GM18873 (cell line): ENCODE results near the gene MAGEF1.

Source experiments
- ATAC-seq: cut with Tn5 transposase; IDR thresholded peaks from one replicate; pipeline ENCODE4 v1.9.1; 2021; ENCODE audit warnings: mild to moderate bottlenecking, moderate library complexity, moderate number of reproducible peaks; ENCODE audit not compliant: unreplicated experiment, low FRiP score

Gene MAGEF1, protein sequence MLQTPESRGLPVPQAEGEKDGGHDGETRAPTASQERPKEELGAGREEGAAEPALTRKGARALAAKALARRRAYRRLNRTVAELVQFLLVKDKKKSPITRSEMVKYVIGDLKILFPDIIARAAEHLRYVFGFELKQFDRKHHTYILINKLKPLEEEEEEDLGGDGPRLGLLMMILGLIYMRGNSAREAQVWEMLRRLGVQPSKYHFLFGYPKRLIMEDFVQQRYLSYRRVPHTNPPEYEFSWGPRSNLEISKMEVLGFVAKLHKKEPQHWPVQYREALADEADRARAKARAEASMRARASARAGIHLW

DNA sequence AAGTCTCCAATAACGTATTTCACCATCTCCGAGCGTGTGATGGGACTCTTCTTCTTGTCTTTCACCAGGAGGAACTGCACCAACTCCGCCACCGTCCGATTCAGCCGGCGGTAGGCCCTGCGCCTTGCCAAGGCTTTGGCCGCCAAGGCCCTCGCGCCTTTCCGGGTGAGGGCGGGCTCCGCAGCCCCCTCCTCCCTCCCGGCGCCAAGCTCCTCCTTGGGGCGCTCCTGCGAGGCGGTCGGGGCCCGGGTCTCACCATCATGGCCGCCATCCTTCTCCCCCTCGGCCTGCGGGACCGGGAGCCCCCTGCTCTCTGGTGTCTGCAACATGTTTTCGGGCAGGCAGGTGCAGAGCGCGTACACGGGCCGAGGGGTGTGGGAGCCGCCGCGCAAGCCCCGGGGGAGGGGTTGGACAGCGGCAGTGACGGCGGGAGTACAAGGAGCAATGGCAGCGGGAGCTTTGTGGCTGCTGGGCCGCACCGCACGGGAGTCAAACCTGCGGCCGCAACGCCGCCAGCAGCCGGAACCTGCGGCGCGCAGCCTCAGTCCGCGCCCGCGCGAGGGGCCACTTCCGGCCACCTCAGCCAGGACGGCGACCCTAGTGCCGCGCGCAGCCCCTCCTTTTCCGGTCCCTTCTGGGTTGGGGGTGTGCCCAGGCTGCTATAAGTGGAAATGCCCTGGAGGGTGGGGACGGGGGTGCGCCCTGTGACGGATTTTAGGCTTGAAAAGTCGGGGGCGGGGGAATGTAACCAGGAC is at the start of gene MAGEF1:
Gene MAGEF1 (minus strand): TSS at position 572 of the 755 bp plus-strand sequence. CDS start 243 bp downstream, at position 329.
- peak; percentile 43 for ATAC-seq

DNA sequence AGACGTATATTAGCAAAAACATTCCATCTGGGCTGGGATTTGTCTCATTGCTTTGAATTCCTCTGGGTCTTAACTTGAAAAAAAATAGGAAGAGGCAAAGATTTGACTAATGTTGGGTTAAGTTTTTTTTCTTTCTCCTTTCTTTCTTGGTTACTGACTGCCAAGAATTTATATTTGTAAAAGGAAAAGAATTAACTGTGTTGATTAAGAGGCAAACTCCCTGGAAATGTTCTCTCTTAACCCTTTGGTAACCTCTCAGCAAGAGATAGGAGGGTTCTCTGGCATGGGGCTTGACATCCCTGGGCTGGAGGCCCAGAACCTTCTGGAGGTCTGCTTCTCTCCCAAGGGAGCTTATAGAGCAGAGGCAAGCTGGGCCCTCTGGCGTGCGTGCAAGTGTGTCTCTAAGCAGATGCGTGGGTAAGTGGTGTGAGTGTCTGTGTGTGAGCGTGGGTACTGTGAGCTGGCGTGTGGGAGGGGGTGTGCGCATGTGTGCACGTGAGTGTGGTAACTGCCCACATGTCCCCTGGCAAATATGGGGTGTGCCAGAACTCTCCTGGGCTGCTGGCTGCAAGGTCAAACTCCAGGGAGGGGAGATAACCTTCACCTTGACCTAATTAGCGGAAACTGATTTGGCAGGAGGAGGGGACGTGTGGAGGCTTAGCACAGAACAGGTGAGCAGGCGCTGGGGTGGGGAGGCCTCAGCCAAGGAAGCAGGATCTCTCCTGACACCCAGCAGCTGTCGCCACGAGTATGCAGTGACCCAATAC is 49.4 kb upstream of the MAGEF1 start:
- ATAC-seq, result no peak

DNA sequence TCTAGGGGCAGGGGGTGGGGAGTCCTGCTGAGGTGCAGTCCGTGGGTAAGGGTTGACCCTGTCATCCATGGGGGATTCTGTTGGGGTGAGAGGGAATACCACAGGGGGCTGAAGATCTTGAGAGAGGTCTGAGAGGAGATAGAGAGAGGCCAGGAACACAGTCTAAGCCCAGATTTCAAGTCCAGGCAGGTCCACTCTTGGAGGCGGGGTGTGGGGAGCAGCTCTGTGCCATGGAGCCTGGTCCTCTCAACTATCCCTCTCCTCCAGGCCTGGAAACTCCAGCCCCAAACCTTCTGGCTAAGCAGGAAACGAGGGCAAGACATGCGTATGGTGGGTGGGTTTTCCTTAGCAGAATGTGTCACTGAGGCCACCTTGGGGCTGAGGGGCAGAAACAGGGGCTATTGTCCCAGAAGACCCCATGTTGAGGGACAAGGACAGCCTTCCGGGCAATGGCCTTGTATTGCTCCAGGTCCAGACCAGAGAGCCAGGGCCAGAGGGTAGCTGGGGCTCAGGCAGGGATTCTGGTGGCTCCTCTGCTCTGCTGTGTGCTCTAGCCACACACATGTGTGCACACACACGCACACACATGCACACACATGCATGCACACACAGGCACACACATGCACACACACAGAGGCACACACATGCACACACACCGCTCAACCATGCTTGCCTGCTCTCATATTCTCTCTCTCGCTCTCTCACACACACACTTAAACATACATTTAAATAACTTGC is 48.6 kb upstream of the MAGEF1 start:
- ATAC-seq, result no peak

DNA sequence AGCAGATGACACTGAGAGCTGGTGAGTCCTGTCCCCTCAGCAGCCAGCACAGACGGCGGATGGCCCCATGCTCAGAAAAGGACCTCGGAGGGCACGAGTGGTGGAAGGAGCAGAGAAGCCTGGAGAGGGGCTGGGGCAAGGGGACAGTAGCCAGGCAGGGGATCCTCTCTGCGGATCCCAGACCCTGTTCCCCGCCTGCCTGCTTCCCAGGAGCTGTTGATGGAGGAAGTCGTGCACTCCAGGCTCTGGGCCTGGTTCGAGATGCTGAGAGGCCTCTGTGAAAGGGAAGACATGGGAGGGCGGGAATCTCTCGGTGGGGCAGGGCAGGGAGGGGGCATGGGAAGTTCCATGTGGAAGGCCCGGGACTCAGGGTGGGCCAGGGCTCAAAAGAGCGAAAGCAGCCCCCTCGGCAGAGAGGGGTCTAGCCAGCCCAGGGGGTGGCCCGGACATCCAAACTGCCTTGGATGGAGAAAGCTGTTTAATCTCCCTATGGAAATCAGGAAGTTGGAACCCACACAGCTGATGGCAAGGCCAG is 47.9 kb upstream of the MAGEF1 start:
- no peak for ATAC-seq

DNA sequence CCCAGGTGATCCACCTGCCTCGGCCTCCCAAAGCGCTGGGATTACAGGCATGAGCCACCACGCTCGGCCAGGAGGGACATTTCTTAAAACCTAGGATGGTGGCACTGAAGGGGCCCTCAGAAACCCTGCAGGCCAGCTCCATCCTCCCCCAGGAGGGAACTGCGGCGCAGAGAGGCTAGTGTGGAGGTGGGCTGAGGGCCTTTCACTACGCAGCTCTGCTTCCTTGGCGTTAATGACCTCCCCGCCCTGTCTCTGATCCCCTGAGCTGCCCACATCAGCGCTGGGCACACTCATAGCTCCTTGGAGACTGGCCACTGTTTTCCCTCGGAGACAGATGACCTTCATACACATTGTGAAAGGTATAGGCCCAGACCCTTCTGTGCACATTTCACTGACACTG is 46.2 kb upstream of the MAGEF1 start:
- no peak for ATAC-seq

DNA sequence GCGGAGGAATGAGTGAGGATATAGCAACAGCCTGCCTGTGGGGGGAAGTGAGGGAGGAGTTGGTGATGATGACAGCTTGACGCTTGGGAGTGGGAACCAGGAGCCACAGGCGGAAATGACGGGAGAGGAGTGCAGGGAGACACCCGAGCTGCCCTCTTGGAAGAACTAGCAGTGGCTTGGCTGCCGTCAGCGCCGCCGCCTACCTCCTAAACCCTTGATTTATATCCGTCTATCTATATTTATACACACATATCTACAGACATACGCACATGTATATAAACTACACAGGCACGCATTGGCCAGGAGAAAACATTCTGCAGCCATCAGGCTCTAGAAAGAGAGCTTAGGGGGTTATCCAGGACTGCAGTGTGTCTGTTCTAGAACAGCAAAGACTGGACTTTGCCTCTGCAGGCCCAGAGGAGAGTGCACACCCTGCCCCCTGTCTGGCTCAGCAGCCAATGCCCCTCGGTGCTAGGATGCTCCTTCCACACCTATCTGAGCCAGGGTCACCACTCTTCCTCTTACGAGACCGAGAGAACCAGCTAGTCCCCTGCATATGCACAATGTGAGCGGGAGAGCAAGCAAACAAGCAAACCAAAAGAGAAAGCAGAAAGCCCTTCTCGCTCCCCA is 45.3 kb upstream of the MAGEF1 start:
- no peak for ATAC-seq

DNA sequence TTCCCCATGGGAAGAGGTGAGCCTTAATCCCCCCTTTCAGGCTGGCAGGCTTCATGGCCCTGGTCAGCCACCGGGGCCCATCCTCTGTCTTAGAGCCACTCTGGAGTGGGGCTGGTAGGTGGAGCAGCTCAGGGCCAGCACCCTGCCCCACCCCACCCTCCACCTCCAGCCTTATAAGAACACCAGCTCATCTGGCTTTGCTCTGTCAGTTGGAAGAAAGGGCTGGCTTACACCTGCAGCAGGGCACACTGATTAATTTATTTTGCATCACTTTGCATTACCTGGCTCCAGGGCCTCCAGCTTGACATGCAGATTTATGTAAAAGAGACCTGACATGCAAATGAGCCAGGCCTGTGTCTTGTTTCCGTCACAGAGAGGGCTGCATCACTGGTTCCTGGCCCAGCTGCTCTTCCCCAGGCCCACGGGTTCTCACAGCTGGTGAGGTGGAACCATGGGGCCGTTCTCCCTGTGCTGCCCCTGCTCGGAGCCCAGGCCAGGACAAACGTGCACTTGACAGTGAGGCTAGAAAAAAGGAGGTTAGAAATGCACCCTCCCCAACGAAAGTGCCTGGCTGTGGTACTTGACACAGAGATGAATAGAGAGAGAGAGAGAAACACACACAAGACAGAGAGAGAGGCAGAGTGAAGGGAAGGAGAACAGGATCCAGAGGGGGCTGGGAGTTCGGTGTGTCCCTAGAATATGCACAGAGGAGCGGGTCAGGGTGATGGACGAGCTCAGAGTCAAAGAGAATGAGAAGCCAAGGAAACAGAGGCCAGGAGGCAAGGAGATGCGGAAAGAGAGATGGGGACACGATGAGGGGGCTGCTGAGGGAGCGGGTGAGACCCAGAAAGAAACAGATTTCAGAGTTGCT is 44.5 kb upstream of the MAGEF1 start:
- no peak for ATAC-seq

DNA sequence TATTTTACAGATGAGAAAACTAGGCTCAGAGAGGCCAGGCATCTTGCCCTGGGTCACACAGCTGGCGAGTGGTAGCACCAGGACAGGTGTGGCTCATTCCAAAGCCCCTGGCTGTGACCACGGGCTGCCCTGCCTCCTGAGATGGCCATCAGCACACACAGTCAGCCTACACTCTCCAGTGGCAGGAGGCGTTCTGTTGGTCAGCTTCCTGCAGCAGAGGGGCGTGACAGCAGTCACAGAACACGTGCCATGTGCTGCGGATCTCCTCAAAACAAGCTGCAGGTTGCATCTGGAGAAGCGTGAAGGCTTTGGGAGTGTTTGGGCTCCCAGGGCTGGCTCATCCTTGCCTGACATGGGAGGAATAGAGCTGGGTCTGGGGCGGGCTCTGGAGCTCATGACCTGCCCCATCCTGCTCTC is 43.5 kb upstream of the MAGEF1 start:
- no peak for ATAC-seq

DNA sequence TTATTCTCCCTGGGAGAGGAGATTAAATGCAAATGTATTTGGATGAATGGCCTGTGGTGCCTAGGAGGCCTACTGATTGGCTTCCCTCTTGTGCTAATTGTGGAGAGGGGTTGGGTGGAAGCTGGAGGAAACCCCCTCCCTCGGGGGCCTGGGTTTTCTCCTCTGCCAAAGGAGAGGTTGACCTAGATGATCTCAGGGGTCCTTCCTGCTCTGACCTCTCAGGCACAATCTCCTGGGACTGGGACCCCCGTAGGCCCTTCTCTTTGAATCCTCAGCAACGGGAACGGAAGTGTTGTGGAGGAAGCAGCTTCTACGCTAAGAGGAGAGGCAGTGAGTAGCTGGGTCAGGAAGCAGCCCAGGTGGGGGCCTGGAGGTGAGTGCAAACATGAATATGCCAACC is 40.5 kb upstream of the MAGEF1 start:
- ATAC-seq, result no peak

DNA sequence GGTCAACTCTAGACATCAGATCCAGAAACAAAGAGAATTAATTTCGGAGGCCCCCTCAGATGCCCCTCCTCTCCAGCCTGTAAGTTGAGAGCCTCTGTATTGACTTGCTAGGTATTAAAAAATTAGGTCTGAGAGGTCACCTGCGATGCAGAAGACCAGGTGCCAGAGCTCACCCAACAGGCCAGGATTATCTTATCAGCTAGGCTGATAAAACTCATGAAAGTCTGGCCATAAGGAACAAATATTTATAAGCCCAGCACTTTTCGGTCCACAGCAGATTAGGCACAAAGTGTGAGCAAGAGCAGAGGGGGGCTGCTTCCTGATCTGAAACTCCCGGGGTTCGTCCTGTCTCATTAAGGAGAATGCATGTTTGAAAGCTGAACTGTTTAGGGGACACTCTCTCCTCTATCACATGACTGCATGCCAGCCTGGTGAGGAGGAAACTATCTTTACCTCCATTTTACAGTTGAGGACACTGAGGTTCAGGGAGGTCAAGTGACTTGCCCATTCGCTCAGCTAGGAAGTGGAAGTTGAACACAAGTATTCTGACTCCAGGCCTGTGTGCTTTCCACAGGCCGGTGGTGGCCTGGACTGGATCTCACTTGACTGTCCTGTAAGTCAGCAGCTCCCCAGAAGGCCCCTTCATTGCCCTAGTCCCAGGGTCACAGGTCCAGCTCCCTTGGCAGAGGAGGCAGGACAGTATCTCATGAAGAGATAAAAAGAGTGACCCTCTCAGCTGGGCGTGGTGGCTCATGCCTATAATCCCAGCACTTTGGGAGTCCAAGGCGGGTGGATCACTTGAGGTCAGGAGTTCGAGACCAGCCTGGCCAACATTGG is 39.6 kb upstream of the MAGEF1 start:
- no peak for ATAC-seq

DNA sequence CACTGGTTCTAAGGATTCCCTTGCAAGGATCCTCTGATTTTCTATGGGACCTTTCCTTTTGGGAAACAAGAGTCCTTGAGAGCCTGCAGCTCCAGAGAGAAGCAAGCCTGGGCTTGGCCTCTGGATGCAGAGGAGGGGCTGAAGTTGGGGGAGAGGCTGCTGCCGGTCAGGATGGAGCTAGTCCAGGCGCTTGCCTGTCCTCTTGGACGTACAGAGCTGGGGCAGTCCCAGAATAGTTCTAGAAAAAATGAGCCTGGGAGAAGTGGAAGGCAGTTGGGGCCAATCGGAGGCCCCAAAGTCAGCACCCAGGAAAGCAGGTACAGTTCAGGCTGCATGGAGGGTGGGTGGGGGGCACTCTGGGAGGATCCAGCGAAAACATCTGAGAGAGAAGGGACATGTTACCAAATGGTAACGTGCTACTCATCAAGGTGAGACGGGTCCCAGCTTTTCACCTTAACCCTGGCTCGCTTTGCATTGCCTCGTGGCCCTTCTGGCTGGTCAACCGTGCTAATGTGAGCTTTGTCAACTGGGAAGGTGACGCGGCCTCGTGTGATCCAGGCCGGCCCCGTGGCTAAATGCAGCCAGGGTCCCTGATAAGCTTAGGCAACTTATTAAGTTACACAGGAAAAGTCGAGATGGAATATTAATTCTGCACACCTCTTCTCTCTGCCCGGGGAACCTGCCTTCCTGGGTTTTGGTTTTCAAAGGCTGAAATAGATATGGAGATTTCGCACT is 38.7 kb upstream of the MAGEF1 start:
- ATAC-seq, result no peak

DNA sequence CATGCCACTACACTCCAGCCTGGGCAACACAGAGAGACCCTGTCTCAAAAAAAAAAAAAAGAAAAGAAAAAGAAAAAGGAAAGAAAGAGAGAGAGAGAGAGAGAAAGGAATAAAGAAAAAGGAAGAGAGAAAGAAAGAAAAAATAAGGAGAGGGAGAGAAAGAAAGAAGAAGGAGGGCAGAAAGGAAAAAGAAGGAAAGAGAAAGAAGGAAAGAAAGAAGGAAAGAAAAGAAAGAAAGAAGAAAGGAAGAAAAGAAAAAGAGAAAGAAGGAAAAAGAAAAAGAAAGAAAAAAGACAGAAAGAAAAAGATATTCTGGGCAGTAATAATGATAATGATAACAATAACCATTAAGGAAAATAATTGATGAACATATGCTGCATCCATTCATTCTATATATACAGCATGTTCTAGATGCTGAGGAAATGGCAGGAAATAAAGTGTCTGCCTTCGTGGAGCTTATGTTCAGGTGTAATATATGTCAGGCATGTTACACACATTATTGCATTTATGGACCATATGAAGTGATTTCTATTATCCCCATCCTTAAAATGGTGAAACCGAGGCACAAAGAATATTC is 37.4 kb upstream of the MAGEF1 start:
- no peak for ATAC-seq

DNA sequence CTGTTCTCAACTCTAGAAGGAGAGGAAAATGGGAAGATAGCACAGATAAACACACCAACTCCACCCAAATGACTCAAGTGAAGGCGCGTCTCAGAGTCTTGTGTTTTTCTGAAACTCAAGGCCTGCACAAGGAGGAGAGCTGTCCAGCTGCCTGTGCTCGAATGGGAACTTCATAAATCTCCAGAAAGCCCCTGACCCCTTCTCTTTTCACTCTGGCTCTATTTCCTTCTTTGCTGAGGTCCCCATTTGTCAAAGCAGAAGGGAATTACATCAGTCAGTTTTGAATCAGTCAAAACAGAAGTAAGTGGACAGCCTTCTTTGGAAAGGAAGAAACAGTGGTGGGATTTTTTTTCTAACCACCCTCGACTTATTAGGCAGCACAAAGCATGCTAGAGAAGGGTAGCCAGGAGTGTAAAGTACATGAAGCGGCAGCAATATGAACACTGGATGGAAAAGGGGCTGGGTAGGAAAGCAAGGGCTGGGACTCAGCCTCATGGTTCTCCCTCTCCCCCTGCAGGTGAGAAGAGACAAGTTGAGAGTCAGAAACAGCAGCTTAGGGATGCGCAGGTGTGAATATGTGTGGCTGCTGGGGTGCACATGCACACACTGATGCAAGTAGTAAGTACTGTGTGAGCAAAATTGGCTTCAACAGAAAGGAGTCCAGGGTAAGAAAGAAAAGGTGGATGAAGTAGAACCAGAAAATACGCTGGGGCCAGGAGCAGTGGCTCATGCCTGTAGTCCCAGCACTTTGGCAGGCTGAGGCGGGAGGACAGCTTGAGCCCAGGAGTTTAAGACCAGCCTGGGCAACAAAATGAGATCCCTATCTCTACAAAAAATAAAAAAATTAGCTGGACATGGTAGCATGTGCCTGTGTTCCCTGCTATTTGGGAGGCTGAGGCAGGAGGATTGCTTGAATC is 36.6 kb upstream of the MAGEF1 start:
- ATAC-seq, result peak; percentile 62

DNA sequence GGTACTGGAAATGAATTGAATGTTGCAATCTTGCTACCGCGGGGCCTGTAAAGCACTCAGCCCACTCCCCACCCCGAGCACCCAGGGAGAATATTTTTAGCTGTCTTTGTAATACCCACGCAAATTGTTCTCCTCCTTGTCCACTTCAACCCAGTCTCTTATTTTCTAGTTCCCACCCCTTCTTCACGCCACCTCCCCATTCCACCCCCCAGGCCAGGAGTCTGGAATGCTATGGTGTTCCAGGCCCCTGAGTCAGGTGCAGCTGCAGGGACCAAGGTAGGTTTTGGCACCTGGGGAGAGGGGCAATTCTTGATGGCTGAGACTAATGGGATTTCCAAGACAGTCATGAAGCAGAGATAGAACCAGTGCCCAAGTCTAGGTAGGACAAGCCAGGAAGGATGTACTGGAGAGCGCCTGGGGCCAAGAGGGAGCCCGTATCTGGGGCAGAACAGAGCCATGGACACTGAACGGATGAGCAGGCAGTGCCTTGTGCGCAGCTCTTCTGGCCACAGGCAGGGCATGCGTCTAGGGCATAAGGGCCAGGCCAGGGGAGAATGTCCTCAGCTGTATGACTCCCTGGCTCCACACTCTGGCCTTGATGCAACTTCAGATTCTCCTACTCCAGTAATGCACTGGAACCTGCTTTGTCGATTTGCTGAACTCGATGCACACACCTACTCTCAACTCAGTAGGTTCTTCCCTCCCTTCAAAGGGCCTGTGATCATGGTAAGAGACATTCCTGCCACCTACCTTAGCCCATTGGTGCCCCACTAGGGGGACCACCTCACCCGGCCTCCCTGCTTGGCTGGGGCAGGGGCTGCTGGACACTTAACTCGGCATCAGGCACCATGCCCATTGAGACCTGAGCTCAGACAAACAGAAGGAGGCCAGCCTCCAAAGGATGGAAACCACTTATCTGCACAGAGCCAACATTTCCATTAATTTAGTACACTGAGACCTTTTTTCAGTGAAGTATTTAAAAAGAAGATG is 34.6 kb upstream of the MAGEF1 start:
- ATAC-seq, result no peak

DNA sequence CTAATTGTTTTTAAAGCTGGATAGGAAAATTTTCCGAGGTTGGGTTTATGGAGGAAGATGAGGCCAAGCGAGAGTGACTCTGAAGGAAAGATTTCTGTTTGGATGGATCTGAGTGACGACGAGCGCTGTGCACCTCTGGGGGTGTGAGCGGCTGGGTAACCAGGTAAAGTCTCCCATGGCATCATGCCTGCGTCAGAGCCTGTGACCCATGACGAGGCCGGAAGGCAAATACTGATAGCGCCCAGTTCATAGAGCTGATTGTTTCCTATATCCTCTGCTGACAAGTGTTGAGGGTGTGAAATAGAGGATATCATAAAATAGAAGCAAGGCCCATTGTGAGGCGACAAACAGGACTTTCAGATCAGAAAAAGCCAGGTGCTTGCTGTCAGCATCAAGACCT is 33.7 kb upstream of the MAGEF1 start:
- no peak for ATAC-seq
